ENCODE data around the gene LRRC45. TPM values are rescaled to one million over a fixed set of nuclear protein-coding genes. Genes with fewer than 3 reads are reported as not detected.

The LRRC45 gene
- total and polyA plus RNA-seq, 9 of the 15 experiments (the other 6 are each of a cell fraction or from before 2014, with no cell fraction given): 3.5 to 21.5 (median 11.2) TPM; not detected in 2

GRCh38 chr17:82022310-82022980 lies 660 bp upstream of the LRRC45 start, which contains the start of gene CENPX (continued):
- TF ChIP-seq THAP12 (CRISPR knock-in tag; IDR thresholded peaks at IDR 0.05): peak; percentile 85
- peak in 1 of 2 experiments; percentile 53 for TF ChIP-seq E2F6 (IDR thresholded peaks at IDR 0.05; ENCODE audit: borderline replicate concordance in 1 of 2, extremely low read depth in 1 of 2, insufficient read depth in 1 of 2, insufficient read length in 1 of 2, low read depth in 1 of 2, low read length in 1 of 2, poor library complexity in 1 of 2, severe bottlenecking in 1 of 2)
- TF ChIP-seq ZNF561 (CRISPR knock-in tag; conservative IDR thresholded peaks at IDR 0.05): no peak
- TF ChIP-seq CEBPG (CRISPR knock-in tag; IDR thresholded peaks at IDR 0.05): no peak
- no peak for TF ChIP-seq CEBPG (tag; conservative IDR thresholded peaks at IDR 0.05 in 1 of 2, IDR thresholded peaks at IDR 0.05 in 1 of 2)
- TF ChIP-seq ZBTB7A (IDR thresholded peaks at IDR 0.05; ENCODE audit: borderline replicate concordance, control insufficient read depth, low read depth, low read length): peak; percentile 81
- no peak for TF ChIP-seq NRF1 (conservative IDR thresholded peaks at IDR 0.05 in 1 of 2, IDR thresholded peaks at IDR 0.05 in 1 of 2)
- 0 out of 2 replicates have a peak, but pooled peaks have one; percentile 76 for TF ChIP-seq SRSF1 (IDR thresholded peaks at IDR 0.05; ENCODE audit: low read depth, low read length)
- TF ChIP-seq NR2C2 (CRISPR knock-in tag; IDR thresholded peaks at IDR 0.05): 0 out of 2 replicates have a peak, but pooled peaks have one; percentile 39
- TF ChIP-seq NR2C2 (tag; IDR thresholded peaks at IDR 0.05): no peak
- TF ChIP-seq USF2 (CRISPR knock-in tag; IDR thresholded peaks at IDR 0.05): no peak; the same call in 1 of the 2 replicates
- peak; percentile 39 for TF ChIP-seq POLR2B (IDR thresholded peaks at IDR 0.05; ENCODE audit: low read depth, partially characterized antibody)
- TF ChIP-seq NCOR1 (IDR thresholded peaks at IDR 0.05): no peak
- 0 out of 2 replicates have a peak, but pooled peaks have one; percentile 20 for TF ChIP-seq PRMT5 (CRISPR knock-in tag; IDR thresholded peaks at IDR 0.05)
- TF ChIP-seq POLR2G (IDR thresholded peaks at IDR 0.05; ENCODE audit: low read depth, low read length): peak; percentile 89
- TF ChIP-seq POLR3A (IDR thresholded peaks at IDR 0.05; ENCODE audit: borderline replicate concordance, extremely low read depth, insufficient read depth, insufficient read length): no peak
- no peak for TF ChIP-seq ZNF165 (CRISPR knock-in tag; IDR thresholded peaks at IDR 0.05; ENCODE audit: borderline replicate concordance)
- peak in 1 of 3 experiments; percentile 52; a peak in 1 of 6 replicates for TF ChIP-seq ZBTB11 (CRISPR knock-in tag; IDR thresholded peaks at IDR 0.05)
